HG02885 (cell line): ENCODE data around the gene TECPR1.

Experiments
- ATAC-seq: cut with Tn5 transposase; IDR thresholded peaks from one replicate; pipeline ENCODE4 v1.9.1; 2021; ENCODE audit warnings: mild to moderate bottlenecking; ENCODE audit not compliant: unreplicated experiment, poor library complexity

TECPR1 gene

GRCh38 chr7:98213888-98214810 lies 37.9 kb downstream of the TECPR1 start:
- ATAC-seq = no peak

- ATAC-seq = no peak
Measured at GRCh38 chr7:98213296-98213887, 38.6 kb downstream of the TECPR1 start.

DNA sequence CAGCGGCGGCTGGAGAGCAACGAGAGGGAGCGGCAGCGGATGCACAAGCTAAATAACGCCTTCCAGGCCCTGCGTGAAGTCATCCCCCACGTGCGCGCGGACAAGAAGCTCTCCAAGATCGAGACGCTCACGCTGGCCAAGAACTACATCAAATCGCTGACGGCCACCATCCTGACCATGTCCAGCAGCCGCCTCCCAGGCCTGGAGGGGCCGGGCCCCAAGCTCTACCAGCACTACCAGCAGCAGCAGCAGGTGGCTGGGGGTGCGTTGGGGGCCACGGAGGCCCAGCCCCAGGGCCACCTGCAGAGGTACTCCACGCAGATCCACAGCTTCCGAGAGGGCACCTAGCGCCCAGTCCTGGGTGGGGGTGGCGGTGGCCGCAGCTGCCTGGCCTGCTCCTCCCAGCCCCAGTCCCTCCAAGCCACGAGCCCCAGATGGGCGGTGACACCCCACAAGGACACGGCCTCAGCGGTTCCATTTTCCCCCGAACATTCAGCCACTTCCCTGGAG lies 39.4 kb downstream of the TECPR1 start:
- no peak for ATAC-seq

GRCh38 chr7:98211676-98212531 lies 40.1 kb downstream of the TECPR1 start:
- no peak for ATAC-seq

- peak; percentile 54 for ATAC-seq
Measured at GRCh38 chr7:98211221-98211675, 40.8 kb downstream of the TECPR1 start, which contains the start of gene BHLHA15. BHLHA15 (plus strand) TSS chr7:98211439; CDS start chr7:98212310, 871 bp downstream.

- no peak for ATAC-seq
Measured at GRCh38 chr7:98210513-98211220, 41.4 kb downstream of the TECPR1 start.

DNA sequence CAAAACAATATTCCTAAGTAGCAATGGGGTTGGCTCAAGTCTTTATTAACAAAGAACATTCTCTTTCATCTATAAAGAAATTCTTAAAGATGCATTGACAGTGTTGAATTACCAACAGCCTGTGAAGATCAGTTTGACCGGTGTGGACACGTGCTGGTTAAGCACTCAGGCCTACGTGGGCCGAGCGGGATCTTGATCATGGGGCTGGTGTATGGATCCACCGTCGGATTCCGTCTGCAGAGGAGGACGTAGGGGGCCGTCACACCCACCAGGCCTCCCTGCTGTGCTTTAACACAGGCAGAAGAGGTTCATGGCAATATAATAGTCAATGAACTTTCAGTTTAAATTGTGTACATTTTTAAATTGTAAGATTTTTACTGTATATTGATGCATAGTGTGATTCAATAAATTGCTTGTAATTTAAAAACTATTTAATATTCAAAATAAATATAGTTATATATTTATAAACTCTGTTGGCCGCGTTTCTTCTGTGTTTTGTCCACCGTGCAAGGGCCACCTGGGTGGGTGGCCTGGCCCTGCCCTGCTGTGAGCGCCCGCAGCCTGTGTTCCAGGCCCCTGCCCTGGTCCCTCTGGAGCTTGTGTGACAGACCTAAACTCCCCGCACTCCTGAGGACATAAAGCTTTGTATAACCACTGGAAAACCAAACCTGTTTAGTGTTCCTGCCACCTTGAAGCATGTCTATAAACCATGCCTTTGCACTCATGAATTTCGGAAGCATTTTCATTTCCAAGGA lies 42.7 kb downstream of the TECPR1 start:
- no peak for ATAC-seq

GRCh38 chr7:98206451-98207330 lies 45.3 kb downstream of the TECPR1 start:
- no peak for ATAC-seq

DNA sequence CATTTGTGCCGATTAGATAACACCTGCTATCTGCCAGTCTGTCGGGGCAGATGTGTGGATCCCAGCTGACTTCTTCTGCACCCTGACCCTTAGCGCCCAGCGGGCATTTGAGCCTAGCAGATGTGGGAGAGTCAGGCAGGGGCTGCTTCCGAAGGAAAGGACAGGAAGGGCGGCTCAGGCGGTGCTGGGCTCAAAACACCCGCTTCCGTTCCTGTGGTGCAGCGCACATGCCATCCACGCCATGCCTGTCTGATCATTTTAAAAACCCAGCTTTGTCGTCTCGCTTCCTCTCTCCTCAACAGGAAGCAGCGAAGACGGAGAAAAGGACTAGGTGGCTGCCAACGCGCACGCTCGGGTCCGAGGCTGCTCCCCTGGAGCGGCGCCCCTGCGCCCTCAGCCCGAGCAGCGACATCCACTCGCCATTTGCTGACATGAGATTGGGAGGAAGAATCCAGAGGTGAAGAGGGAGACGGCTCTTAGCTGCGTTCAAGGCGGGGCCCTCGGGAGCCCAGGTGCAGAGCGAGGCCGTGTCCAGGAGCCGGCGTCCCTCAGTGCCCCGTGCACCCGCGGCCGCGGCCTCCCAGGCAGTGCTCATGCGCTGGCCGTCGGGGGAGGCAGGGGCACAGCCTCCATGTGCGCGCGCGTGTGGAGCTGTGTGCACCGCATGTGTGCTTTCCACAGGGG lies 46.7 kb downstream of the TECPR1 start:
- ATAC-seq = no peak

DNA sequence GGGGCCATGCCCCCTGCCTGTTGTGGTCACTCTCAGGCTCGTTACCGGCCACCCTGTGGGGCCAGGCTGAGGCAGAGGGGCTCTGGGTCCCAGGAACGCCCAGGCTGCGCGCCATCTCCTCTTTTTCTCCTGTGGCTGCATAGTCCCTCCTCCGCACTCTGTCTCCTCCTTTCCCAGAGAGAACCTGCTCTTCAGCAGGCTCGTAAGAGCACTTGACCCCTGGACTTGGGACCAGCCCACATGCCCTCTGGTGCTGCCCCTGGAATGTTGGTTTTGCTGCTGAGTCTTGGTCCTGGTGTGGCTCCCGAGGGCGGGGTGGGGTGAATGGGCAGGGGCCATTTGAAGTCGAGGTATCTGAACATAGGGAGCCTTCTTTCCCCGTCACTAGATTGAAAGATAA lies 47.4 kb downstream of the TECPR1 start:
- ATAC-seq = no peak

DNA sequence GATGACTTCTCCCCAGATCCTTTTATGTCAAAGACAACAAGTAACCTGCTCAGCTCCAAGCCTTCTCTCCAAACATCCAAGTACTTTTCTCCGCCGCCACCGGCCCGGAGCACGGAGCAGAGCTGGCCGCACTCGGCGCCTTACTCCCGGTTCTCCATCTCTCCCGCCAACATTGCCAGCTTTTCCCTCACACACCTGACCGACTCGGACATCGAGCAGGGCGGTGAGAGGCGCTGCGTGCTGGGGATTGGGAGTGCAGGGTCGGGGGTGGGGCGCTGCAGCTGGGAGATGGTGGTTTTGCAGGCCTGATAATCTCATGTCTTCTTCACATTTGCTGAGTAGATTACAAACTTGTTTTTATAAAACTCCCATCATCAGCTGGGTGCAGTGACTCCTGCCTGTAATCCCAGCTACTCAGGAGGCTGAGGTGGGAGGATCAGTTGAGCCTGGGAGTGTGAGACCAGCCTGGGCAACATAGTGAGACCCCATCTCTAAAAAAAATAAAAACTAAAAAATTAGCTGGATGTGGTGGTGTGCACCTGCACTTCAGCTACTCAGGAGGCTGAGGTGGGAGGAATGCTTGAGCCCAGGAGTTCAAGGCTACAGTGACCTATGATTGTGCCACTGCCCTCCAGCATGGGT lies 47.9 kb downstream of the TECPR1 start:
- no peak for ATAC-seq

GRCh38 chr7:98203261-98203963 lies 48.6 kb downstream of the TECPR1 start:
- ATAC-seq = peak; percentile 34

GRCh38 chr7:98202367-98203195 lies 49.5 kb downstream of the TECPR1 start:
- peak; percentile 93 for ATAC-seq

DNA sequence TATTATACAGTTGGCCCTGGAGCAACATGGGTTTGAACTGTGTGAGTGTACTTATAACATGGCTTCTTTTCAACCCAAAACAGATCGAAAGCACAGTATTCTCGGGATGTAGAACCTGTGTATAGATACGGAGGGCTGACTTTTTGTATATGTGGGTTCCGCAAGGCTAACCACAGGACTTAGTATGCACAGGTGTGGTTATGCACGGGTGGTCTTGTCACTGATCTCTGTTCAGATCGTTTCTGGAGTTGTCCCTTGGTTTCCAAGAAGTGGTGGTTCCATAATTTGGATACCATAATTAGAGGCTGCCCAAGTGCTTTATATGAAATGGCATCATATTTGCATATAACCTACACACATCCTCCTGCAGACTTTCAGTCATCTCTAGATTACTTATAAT lies 51.7 kb downstream of the TECPR1 start:
- peak; percentile 45 for ATAC-seq

DNA sequence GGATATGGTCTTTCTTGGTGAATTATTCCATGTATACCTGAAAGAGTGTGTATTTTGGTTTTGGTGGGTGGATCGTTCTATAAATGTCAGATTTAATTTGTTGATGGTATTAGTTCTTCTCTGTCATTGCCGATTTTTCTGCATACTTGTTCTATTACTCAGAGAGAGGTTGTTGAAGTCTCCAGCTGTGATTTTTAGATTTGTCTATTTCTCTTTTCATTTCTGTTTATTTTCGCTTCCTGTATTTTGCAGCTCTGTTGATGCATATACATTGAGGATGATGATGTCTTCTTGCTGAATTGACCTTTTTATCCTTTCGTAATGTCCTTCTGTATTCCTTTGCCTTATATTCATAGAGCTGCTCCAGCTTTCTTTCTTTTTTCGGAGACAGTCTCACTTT lies 52.9 kb downstream of the TECPR1 start:
- ATAC-seq = no peak
